CD4-positive, alpha-beta T cell treated with Interleukin-10 for 1 hour (primary cell): ENCODE measurements around the gene BUD23.
A peak's percentile ranks its signal among the peaks of the same experiment; 100 is the strongest.
"Not testable (repeated sequence)": the region's sequence is repeated elsewhere in the genome, so short reads cannot be mapped to it uniquely, and the experiment has no call there.

Source experiments
- DNase-seq: peaks from one replicate; pipeline ENCODE4 v3.0.0-alpha.2; 2020

BUD23 gene

GRCh38 chr7:73668886-73669230 lies 14.5 kb upstream of the BUD23 start:
- DNase-seq, result no peak

DNA sequence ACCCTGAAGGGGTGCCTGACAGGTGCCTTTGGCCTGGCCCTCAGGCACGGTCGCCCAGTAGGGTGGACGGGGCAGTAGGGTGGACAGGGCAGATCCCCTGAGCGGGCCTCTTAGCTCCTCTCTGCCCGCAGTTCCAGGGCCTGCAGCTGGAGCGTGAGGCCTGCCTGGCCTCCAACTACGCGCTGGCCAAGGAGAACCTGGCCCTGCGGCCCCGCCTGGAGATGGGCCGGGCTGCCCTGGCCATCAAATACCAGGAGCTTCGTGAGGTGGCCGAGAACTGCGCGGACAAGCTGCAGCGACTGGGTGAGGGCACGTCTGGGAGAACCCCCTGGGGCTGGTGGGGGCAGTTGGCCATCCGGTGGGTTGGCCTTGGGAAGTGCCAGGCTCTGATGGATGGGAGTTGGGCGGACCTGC lies 14.1 kb upstream of the BUD23 start:
- no peak for DNase-seq

DNA sequence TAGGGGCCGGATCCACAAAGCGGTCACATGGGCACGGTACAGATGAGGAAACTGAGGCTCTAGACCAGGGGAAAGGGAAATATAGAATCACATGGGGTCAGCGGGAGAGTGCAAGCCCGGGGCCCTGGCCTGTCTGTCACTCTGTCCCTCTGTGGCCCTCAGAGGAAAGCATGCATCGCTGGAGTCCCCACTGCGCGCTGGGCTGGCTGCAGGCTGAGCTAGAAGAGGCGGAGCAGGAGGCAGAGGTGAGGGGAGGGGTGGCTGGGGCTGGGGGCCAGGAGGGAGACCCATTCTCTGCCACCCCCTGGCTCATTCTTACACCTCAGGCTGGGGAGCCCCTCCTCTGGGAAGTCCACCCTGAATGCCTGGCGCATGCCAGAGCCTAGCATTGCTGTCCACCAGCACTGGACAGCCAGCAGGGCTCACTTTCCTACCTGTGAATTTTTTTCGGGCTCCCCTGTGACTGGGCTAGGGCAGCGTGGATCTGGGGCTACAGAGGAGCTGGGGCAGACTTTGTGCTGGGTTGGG lies 13.5 kb upstream of the BUD23 start:
- DNase-seq, result no peak

DNA sequence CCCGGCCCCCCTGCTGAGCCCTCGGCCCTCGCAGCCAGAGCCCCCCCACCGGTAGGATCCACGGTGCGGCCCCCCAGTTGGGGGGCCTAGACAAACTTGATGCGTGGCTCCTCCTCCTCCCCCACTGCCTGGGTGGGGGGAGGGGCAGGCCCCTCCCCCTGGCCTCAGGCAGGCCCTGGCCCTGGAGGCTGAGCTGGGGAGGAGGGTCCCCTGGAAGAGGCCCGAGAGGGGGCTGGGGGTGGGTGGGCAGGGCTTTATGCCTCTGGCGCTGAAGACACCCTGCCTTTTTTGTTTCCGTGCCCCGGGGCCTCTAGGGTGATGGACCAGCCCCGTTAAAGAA lies 12.1 kb upstream of the BUD23 start:
- no peak for DNase-seq

DNA sequence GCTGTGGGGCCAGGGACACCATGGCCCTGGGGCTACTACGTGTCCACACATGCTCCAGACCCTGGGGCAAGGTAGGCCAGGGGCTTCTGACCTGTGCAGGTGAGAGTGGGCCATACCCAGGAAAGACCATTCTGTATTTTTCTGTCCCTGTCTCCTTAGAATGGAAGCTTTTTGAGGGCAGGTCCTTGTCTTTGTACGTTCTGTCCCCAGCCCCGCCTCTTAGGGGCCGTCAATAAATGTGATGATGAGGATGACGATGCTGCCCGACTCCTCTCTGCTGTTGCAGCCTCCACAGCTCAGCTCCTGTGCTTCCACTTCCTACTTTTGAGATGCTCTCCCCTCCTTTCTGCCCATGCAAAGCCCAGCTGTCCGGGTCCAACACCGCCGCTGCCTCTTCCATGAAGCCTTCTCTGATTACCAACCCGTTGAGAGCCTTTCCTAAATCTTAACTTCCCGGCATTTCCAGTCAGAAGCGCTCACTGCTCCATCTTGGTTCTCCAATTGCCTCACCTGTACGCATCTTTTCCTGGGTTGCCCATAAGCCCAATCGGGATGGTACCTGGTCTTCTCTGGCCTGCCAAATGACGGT lies 11.4 kb upstream of the BUD23 start:
- no peak for DNase-seq

- no peak for DNase-seq
Observed at GRCh38 chr7:73674468-73675124, 8.8 kb upstream of the BUD23 start.

- DNase-seq, result not testable (repeated sequence)
Observed at GRCh38 chr7:73676062-73676461, 7.3 kb upstream of the BUD23 start.

GRCh38 chr7:73678862-73679261 lies 4.5 kb upstream of the BUD23 start:
- DNase-seq, result no peak

DNA sequence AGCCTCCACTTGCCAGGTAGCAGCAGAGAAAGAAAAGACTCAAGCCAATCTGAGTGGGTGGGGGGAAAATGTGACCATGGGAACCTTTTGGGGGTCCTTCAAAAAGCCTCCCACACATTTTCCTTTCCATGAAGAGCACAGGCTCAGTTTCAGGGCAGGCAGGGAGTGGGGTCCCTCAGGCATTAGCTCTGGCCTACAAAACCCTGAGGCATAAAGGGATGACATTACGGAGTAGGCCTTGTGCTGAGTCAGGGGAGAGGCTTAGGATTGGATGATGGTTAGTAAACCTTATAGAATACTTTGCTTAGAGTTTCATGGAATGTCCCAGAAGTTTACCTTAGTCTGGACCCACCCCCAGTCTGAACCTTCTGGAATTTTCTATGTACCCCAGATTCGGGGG lies 3.7 kb upstream of the BUD23 start:
- no peak for DNase-seq

- no peak for DNase-seq
Observed at GRCh38 chr7:73680501-73680900, 2.9 kb upstream of the BUD23 start.

- no peak for DNase-seq
Observed at GRCh38 chr7:73681031-73681430, 2.4 kb upstream of the BUD23 start.

DNA sequence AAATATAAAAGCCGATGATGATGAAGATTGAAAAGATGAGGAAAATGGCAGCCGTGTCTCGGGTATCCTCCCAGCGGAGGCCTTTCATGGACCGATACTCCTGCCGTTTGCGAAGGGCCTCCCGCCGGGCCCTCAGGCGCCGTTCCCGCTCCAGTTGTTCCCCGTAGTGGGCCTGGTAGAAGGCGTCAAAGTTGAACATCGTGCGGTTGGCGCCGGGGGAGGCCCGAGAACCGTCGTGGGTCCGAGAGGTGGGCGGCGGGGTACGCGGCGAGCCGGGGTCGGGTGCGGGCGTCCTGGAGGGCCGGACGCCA lies 697 bp upstream of the BUD23 start:
- no peak for DNase-seq

GRCh38 chr7:73683788-73684693 lies 644 bp downstream of the BUD23 start:
- DNase-seq, result no peak

DNA sequence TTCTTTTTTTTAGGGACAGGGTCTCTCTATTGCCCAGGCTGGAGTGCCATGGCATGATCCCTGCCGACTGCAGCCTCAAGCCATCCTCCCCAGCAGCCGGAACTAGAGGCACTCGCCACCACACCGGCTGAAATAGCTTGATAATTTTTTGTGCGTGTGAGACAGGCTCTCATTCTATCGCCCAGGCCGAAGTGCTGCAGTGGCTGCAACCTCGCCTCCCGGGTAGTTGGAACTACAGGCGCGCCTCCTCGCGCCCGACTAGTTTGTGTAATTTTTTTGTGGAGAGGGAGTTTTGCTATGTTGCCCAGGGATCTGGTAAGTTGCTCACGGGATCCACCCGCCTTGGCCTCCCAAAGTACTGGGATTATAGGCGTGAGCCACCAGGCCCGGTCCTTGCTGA lies 1.9 kb downstream of the BUD23 start:
- no peak for DNase-seq

GRCh38 chr7:73688288-73688687 lies 4.9 kb downstream of the BUD23 start:
- no peak for DNase-seq

GRCh38 chr7:73690646-73691045 lies 7.2 kb downstream of the BUD23 start:
- DNase-seq, result no peak

GRCh38 chr7:73696372-73696771 lies 13.0 kb downstream of the BUD23 start:
- DNase-seq, result no peak

GRCh38 chr7:73698410-73698809 lies 15.0 kb downstream of the BUD23 start:
- DNase-seq, result no peak

DNA sequence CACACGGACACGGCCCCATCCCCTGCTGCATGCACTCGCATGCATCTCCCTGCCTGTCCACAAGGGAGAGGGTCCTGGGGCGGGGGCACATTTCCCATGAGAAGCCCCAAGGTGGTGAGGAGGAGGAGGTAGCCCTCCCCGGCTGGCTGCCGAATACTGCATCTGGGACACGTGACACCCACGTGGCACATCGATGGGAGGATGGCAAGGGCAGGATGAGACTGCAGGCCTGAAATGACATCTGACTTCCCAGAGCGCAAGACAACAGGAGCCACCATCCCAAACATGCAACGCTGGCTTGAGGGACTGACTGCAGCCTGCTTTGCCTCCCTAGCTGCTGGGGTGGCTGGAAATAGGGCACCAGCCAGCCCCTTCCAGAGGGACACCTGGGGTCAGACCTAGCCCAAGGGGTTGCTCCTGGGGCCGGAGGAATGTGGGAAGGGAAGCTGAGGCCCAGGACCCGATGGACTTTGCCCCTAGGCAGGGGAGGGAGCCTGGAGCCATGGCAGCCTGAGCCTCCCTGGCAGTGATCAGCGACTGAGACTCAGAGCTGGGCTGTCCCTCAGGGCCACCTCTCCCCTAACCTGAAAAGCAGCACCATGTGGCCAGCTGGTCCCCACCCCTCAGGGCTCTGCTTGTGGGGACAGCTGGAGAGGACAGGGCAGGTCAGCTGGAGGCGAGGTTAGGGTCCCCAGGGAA lies 16.1 kb downstream of the BUD23 start:
- no peak for DNase-seq

GRCh38 chr7:73700069-73700423 lies 16.6 kb downstream of the BUD23 start:
- DNase-seq, result no peak

DNA sequence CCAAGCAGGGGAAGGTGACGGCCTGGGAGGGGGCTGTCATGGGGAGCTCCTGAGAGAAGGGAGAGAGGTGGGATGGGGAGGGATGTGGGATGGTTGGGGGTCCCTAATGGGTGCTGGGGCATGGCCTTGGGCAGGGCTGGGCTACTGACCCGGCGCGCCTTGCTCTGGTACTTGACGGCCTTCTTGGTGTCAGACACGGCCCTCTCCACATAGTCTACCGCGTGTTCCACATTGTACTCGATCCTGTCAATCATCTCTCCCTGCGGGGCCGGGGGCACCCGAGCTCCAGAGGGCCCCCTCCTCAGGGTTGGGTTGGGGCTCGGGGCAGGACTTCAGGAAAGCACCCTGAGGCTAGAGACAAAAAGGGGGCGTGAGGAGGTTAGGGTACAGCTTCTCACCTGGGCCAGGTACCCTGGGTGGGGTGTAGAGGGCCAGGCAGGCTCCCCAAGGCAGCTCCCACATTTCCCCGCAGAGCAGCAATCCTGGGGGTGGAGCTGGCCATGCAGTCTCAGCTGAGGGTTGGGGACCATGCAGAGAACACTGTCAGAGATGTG lies 17.3 kb downstream of the BUD23 start:
- no peak for DNase-seq

GRCh38 chr7:73701357-73701995 lies 18.1 kb downstream of the BUD23 start:
- DNase-seq, result peak; percentile 46

- no peak for DNase-seq
Observed at GRCh38 chr7:73702226-73702625, 18.8 kb downstream of the BUD23 start.
